SU-DHL-6 (cell line): ENCODE measurements around the gene DPH7.

Experiments
- EZH2phosphoT487 ChIP-seq: fragments of 200-600 bp; sonication (generic), shearing (Covaris generic); conservative IDR thresholded peaks from 2 replicates; pipeline ENCODE4 v1.6.1; 2018; ENCODE audit warnings: mild to moderate bottlenecking, antibody characterized with exemption, low read length, moderate library complexity, mixed read lengths
- TF ChIP-seq, protein P1 (sequence below): fragments of 200-600 bp; sonication (generic); IDR thresholded peaks from one replicate; pipeline ENCODE4 v1.5.1; 2017; ENCODE audit warnings: antibody characterized with exemption, mild to moderate bottlenecking, low read length, moderate library complexity; ENCODE audit not compliant: insufficient read depth, poor library complexity, severe bottlenecking

DNA sequence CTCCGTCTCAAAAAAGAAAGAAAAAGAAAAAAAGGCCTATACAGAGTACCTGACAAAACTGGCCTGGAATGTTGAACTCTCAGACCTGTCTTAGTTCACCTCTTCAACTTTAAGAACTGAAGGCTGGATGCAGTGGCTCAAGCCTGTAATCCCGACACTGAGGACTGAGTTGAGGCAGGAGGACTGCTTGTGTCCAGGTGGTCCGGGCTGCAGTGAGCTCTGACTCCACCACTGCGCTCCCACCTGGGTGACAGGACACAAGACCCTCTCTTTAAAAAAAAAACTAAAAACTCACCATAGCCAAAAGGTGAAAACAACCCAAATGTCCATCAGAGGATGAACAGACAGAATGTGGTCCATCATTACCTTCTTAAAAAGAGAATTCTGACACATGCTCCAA lies 20.6 kb downstream of the DPH7 start:
- TF ChIP-seq, protein P1, sequence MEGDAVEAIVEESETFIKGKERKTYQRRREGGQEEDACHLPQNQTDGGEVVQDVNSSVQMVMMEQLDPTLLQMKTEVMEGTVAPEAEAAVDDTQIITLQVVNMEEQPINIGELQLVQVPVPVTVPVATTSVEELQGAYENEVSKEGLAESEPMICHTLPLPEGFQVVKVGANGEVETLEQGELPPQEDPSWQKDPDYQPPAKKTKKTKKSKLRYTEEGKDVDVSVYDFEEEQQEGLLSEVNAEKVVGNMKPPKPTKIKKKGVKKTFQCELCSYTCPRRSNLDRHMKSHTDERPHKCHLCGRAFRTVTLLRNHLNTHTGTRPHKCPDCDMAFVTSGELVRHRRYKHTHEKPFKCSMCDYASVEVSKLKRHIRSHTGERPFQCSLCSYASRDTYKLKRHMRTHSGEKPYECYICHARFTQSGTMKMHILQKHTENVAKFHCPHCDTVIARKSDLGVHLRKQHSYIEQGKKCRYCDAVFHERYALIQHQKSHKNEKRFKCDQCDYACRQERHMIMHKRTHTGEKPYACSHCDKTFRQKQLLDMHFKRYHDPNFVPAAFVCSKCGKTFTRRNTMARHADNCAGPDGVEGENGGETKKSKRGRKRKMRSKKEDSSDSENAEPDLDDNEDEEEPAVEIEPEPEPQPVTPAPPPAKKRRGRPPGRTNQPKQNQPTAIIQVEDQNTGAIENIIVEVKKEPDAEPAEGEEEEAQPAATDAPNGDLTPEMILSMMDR = no peak
- no peak for TF ChIP-seq EZH2phosphoT487
